Head of caudate nucleus (tissue), 42 donors: Measurements from ENCODE around the gene CPA3.

ENCODE experiments used
- DNase-seq, 42 donors: peaks; one replicate each; pipeline versions ENCODE4 v3.0.0 to v3.0.0-alpha.2; 2020 to 2021; ENCODE audit warnings: mixed read lengths in 7 of 42
- intact Hi-C: fragments of 100-400 bp; cut with DNase I; formaldehyde crosslinking; loops from one replicate; pipeline ENCODE4 v1.15.0; 2022

The CPA3 gene

GRCh38 chr3:148865049-148865448, at the start of gene CPA3:
CPA3 (plus strand) TSS chr3:148865296; CDS start chr3:148865308, 12 bp downstream.
- no peak for DNase-seq
- intact Hi-C loops: loop anchor here (10.0 kb wide), 1 partner anchor 140 kb away; no protein-coding TSS in a partner anchor

- peak in 28 of 42 donors; percentile 6 to 69 (median 27) for DNase-seq
Observed at GRCh38 chr3:148815316-148816110, 49.6 kb upstream of the CPA3 start.

GRCh38 chr3:148816427-148816826, 48.7 kb upstream of the CPA3 start:
- intact Hi-C loops: no loop called here

More at GRCh38 chr3:148815316-148816110, 49.6 kb upstream of the CPA3 start:
- intact Hi-C loops: no loop called here

GRCh38 chr3:148816981-148817525, 48.0 kb upstream of the CPA3 start:
- intact Hi-C loops: no loop called here
- DNase-seq: no peak

More at GRCh38 chr3:148816427-148816826, 48.7 kb upstream of the CPA3 start:
- DNase-seq: no peak

- intact Hi-C loops: no loop called here
- DNase-seq: no peak
Observed at GRCh38 chr3:148820361-148821245, 44.5 kb upstream of the CPA3 start.

- intact Hi-C loops: no loop called here
- DNase-seq: no peak
Observed at GRCh38 chr3:148823026-148823425, 42.1 kb upstream of the CPA3 start.

GRCh38 chr3:148825476-148825875, 39.6 kb upstream of the CPA3 start:
- intact Hi-C loops: no loop called here
- DNase-seq: no peak

GRCh38 chr3:148827585-148827984, 37.5 kb upstream of the CPA3 start, which contains the start of gene CPB1:
CPB1 (plus strand) TSS chr3:148827811; CDS start chr3:148827824, 13 bp downstream.
- no peak for DNase-seq
- intact Hi-C loops: no loop called here

- intact Hi-C loops: no loop called here
- no peak for DNase-seq
Observed at GRCh38 chr3:148828136-148828690, 36.9 kb upstream of the CPA3 start.

- intact Hi-C loops: no loop called here
- DNase-seq: no peak
Observed at GRCh38 chr3:148829926-148830325, 35.2 kb upstream of the CPA3 start.

GRCh38 chr3:148833223-148833622, 31.9 kb upstream of the CPA3 start:
- no peak for DNase-seq
- intact Hi-C loops: no loop called here

- intact Hi-C loops: no loop called here
- no peak for DNase-seq
Observed at GRCh38 chr3:148839805-148840204, 25.3 kb upstream of the CPA3 start.

- intact Hi-C loops: no loop called here
- no peak for DNase-seq
Observed at GRCh38 chr3:148840451-148840850, 24.6 kb upstream of the CPA3 start.

- DNase-seq: no peak
- intact Hi-C loops: no loop called here
Observed at GRCh38 chr3:148845756-148846395, 19.2 kb upstream of the CPA3 start.

- intact Hi-C loops: no loop called here
- DNase-seq: no peak
Observed at GRCh38 chr3:148847351-148847750, 17.7 kb upstream of the CPA3 start.

GRCh38 chr3:148848410-148848809, 16.7 kb upstream of the CPA3 start:
- intact Hi-C loops: no loop called here
- DNase-seq: no peak

GRCh38 chr3:148852271-148852992, 12.7 kb upstream of the CPA3 start:
- intact Hi-C loops: no loop called here

GRCh38 chr3:148853076-148853475, 12.0 kb upstream of the CPA3 start:
- no peak for DNase-seq
- intact Hi-C loops: no loop called here

More at GRCh38 chr3:148852271-148852992, 12.7 kb upstream of the CPA3 start:
- no peak for DNase-seq
